NCI-H2196 treated with DMSO at 0.1 percent for 48 hours (cell line): ENCODE measurements around the gene IP6K2.
"Not testable (repeated sequence)": the region's sequence is repeated elsewhere in the genome, so short reads cannot be mapped to it uniquely, and the experiment has no call there.

Source experiments
- DNase-seq: peaks from one replicate; lab custom pipeline; 2025; ENCODE audit not compliant: unreplicated experiment; lab: John Stamatoyannopoulos, UW

Gene IP6K2

GRCh38 chr3:48716982-48717746 lies at the start of gene IP6K2:
TSS of gene IP6K2 (minus strand) at chr3:48717221. CDS start at chr3:48695291, 21,930 bp downstream.
- peak; percentile 85 for DNase-seq

GRCh38 chr3:48765376-48765775 lies 48.4 kb upstream of the IP6K2 start:
- no peak for DNase-seq

GRCh38 chr3:48762816-48763215 lies 45.8 kb upstream of the IP6K2 start:
- no peak for DNase-seq

GRCh38 chr3:48759991-48760540 lies 43.0 kb upstream of the IP6K2 start:
- DNase-seq, result not testable (repeated sequence)

GRCh38 chr3:48759531-48759930 lies 42.5 kb upstream of the IP6K2 start:
- DNase-seq, result not testable (repeated sequence)

GRCh38 chr3:48759071-48759470 lies 42.0 kb upstream of the IP6K2 start:
- DNase-seq, result no peak

- no peak for DNase-seq
Observed at GRCh38 chr3:48756640-48757039, 39.6 kb upstream of the IP6K2 start.

- DNase-seq, result no peak
Observed at GRCh38 chr3:48750856-48751255, 33.8 kb upstream of the IP6K2 start.

- no peak for DNase-seq
Observed at GRCh38 chr3:48748754-48749153, 31.7 kb upstream of the IP6K2 start.

- peak; percentile 21 for DNase-seq
Observed at GRCh38 chr3:48747706-48748105, 30.7 kb upstream of the IP6K2 start.

- DNase-seq, result no peak
Observed at GRCh38 chr3:48747015-48747615, 30.1 kb upstream of the IP6K2 start.

GRCh38 chr3:48743773-48744172 lies 26.8 kb upstream of the IP6K2 start:
- no peak for DNase-seq

- not testable (repeated sequence) for DNase-seq
Observed at GRCh38 chr3:48741226-48741625, 24.2 kb upstream of the IP6K2 start.

- DNase-seq, result no peak
Observed at GRCh38 chr3:48739955-48740823, 23.2 kb upstream of the IP6K2 start.

GRCh38 chr3:48739617-48739954 lies 22.6 kb upstream of the IP6K2 start:
- no peak for DNase-seq

GRCh38 chr3:48738926-48739616 lies 22.1 kb upstream of the IP6K2 start:
- no peak for DNase-seq

- DNase-seq, result no peak
Observed at GRCh38 chr3:48738144-48738536, 21.1 kb upstream of the IP6K2 start.

- DNase-seq, result not testable (repeated sequence)
Observed at GRCh38 chr3:48735075-48735767, 18.2 kb upstream of the IP6K2 start.

GRCh38 chr3:48734541-48734940 lies 17.5 kb upstream of the IP6K2 start:
- not testable (repeated sequence) for DNase-seq
